ENCODE data around the gene ZBTB39.

Gene ZBTB39

DNA sequence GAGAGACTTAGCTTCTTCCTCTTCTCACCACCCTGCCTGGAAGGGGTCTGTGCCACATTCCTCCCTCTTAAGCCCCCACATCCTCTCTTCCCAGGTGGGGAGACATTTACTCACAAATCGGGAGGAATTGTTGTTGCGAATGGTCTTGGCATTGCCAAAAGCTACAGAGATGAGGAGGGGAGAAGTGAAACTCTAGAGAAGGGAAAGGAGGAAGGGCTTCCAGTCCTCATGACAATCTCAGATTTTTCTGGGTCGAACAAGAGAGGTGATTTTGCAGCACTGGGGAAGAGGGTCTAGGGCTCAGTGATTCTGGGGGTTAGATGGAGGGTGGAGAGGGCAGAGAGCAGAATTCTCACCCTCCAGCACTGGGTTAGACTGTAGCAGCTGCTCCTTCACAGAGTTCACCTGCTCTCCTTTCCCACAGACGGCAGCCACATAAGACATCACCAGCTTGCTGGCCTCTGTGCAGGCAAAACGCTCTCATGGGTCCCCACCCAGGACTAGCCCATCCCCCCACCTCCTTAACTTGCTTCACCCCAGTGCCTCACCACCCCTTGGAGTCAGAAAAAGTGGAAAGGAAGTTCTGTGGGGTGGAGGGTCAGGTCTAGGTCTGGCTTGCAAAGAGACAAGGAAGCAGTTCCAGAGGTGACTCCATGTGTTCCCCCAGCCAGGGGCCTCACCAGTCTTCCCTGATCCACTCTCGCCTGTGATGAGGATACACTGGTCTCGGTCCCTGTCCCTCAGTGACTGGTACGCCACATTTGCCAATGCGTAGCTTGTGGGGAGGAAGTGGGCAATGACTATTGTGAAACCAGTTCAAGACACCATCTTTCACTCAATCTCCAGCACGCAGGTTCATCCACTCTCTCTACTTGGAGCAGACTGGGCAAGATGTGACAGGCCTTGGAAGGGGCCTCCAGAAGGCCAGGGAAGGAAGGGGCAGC is 40.9 kb upstream of the ZBTB39 start:
- H3K27me3 ChIP-seq (ENCODE audit: control insufficient read depth, insufficient read depth, low read length, poor library complexity, severe bottlenecking): no peaks in the 10 kb centered on the region
- no peaks in the 10 kb centered on the region for H3K9me3 ChIP-seq (ENCODE audit: control insufficient read depth, low read length)
- H3K36me3 ChIP-seq (ENCODE audit: control insufficient read depth, insufficient read depth, low read length): no peaks in the 10 kb centered on the region
- no peak overlapping the region for H3K27ac ChIP-seq (ENCODE audit: insufficient read depth, low read depth, low read length, poor library complexity, severe bottlenecking)
- H3K4me3 ChIP-seq (ENCODE audit: insufficient read depth, low read depth, low read length): no peak overlapping the region
- WGBS, 2 experiments: 91 to 94% methylated on average over 10 of the region's 10 CpGs
- no peaks in the 10 kb centered on the region for H3K4me1 ChIP-seq (ENCODE audit: control insufficient read depth, insufficient read depth, low read length)

DNA sequence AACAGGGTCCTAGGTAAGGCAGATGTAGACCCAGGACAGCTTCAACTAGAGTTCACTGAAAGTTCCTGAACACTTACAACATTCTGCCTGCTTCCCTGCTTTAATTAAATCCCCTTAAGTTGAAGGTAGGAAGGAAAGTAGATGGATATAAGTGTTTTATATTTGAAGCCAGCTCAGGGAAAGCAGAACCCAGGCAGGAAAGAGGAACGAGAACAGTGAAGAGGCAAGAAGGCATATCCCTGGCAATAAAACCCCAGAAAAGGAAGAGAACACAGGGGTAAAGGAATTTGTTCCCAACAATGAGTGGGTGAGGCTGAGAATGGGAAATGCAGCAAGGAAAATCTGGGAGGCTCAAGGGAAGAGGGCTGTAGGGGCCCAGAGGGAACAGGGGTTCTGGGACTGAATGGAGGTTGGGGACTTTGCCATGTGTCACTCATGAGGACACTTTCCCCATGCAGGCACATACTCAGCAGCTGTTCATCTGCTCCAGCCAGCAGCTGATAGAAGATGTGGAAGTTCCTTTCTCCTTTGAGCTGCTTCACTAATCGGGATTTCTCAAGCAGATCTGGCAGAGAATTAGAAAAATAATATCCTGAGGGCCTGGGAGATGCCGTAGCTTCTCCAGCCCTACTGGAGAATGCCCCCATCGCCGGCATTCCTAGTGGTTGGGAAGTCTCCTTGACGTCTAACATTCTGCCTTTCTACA is 39.9 kb upstream of the ZBTB39 start:
- 85 to 93% methylated on average over 6 of the region's 6 CpGs for WGBS, 2 experiments
- no peaks in the 10 kb centered on the region for H3K9me3 ChIP-seq (ENCODE audit: control insufficient read depth, low read length)
- H3K4me1 ChIP-seq (ENCODE audit: control insufficient read depth, insufficient read depth, low read length): no peaks in the 10 kb centered on the region
- no peaks in the 10 kb centered on the region for H3K27me3 ChIP-seq (ENCODE audit: control insufficient read depth, insufficient read depth, low read length, poor library complexity, severe bottlenecking)
- no peak overlapping the region for H3K27ac ChIP-seq (ENCODE audit: insufficient read depth, low read depth, low read length, poor library complexity, severe bottlenecking)
- no peak overlapping the region for H3K4me3 ChIP-seq (ENCODE audit: insufficient read depth, low read depth, low read length)
- no peaks in the 10 kb centered on the region for H3K36me3 ChIP-seq (ENCODE audit: control insufficient read depth, insufficient read depth, low read length)

DNA sequence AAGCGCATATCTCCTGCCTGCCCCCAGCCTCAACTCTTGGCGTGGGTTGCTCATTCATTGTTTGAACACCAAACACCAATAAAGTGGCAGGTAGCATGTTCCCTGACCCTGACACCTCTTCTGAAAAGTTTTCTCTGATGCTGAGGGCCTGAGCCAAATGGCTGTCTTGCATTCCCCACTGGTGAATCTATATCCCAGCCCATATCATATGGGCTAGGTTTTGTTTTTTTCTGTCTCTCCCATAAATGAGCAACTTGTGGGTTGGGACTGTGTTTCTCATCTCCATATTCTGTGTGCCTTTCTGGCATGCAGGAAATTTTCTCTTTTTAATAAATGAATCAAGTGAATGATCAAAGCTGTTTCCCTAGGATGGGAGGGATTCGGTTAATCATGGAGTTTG is 38.5 kb upstream of the ZBTB39 start:
- H3K36me3 ChIP-seq (ENCODE audit: control insufficient read depth, insufficient read depth, low read length): no peaks in the 10 kb centered on the region
- no peaks in the 10 kb centered on the region for H3K4me1 ChIP-seq (ENCODE audit: control insufficient read depth, insufficient read depth, low read length)
- no peak overlapping the region for H3K27ac ChIP-seq (ENCODE audit: insufficient read depth, low read depth, low read length, poor library complexity, severe bottlenecking)
- no peaks in the 10 kb centered on the region for H3K9me3 ChIP-seq (ENCODE audit: control insufficient read depth, low read length)
- H3K27me3 ChIP-seq (ENCODE audit: control insufficient read depth, insufficient read depth, low read length, poor library complexity, severe bottlenecking): no peaks in the 10 kb centered on the region
- 88 to 90% methylated on average over 3 of the region's 3 CpGs for WGBS, 2 experiments
- H3K4me3 ChIP-seq (ENCODE audit: insufficient read depth, low read depth, low read length): no peak overlapping the region

DNA sequence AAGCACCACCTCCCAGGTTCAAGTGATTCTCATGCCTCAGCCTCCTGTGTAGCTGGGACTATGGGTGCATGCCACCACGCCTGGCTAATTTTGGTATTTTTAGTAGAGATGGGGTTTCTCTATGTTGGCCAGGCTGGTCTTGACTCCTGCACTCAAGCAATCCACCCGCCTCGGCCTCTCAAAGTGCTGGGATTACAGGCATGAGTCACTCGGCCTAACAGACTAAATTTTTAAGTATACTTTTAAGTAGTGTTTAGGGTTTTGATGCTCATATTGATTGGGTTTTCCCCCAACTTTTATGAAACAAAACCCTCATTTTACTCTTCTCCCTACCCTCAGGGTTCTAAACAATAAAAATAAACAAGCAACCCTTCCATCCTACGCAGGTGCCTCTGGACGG is 38.1 kb upstream of the ZBTB39 start:
- 93 to 96% methylated on average over 5 to 6 of the region's 6 CpGs for WGBS, 2 experiments
- Histone ChIP-seq H3K4me3 (ENCODE audit: insufficient read depth, low read depth, low read length) (no peak overlapping the region), H3K27me3 (ENCODE audit: control insufficient read depth, insufficient read depth, low read length, poor library complexity, severe bottlenecking) (no peaks in the 10 kb centered on the region), H3K36me3 (ENCODE audit: control insufficient read depth, insufficient read depth, low read length) (no peaks in the 10 kb centered on the region), H3K27ac (ENCODE audit: insufficient read depth, low read depth, low read length, poor library complexity, severe bottlenecking) (no peak overlapping the region), H3K4me1 (ENCODE audit: control insufficient read depth, insufficient read depth, low read length) (no peaks in the 10 kb centered on the region), H3K9me3 (ENCODE audit: control insufficient read depth, low read length) (no peaks in the 10 kb centered on the region)

DNA sequence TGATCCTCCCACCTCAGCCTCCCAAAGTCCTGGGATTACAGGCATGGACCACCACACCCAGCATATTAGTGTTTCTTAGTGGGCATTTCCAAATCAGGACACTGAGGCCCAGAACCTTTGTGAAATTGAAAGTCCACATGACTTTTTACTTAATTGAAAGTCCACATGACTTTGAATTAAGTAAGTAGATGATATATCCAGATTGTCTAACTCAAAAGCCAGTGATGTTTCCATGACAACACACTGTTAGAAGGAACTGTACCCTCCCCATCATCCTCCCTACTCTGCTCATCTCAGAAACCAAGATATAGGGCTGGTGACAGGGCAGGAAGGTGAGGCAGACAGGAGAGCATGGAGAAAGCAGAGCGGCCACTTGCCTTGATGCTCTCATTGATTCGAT is 36.3 kb upstream of the ZBTB39 start:
- WGBS, 2 experiments: 93 to 99% methylated on average over 2 of the region's 2 CpGs
- H3K36me3 ChIP-seq (ENCODE audit: control insufficient read depth, insufficient read depth, low read length): no peaks in the 10 kb centered on the region

DNA sequence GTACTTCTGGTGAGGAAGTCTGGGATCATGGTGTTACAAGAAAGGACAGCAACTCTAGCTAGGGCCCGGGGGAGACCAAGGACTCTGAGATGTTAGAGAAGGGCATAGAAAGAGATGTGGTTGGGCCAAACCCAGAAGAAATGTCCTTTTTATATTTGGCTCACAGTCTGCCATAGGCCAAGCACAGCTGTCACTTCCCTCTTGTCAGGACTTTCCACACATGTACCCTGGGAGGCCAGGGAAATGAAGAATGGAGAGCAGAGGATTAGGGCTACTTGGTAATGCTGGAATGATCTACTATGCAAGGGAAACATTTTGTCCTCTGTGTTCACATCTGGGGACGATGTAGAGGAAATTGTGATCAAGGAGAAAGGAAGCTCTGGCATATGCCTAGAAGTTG is 34.4 kb upstream of the ZBTB39 start:
- Histone ChIP-seq H3K27me3 (ENCODE audit: control insufficient read depth, insufficient read depth, low read length, poor library complexity, severe bottlenecking) (no peaks in the 10 kb centered on the region), H3K4me3 (ENCODE audit: insufficient read depth, low read depth, low read length) (no peak overlapping the region), H3K4me1 (ENCODE audit: control insufficient read depth, insufficient read depth, low read length) (no peaks in the 10 kb centered on the region), H3K9me3 (ENCODE audit: control insufficient read depth, low read length) (no peaks in the 10 kb centered on the region), H3K36me3 (ENCODE audit: control insufficient read depth, insufficient read depth, low read length) (no peaks in the 10 kb centered on the region), H3K27ac (ENCODE audit: insufficient read depth, low read depth, low read length, poor library complexity, severe bottlenecking) (no peak overlapping the region)
- WGBS, 2 experiments: 80 to 87% methylated on average over 2 of the region's 2 CpGs

More for the DNA sequence above, 36.3 kb upstream of the ZBTB39 start:
- no peaks in the 10 kb centered on the region for H3K4me1 ChIP-seq (ENCODE audit: control insufficient read depth, insufficient read depth, low read length)
- no peak overlapping the region for H3K27ac ChIP-seq (ENCODE audit: insufficient read depth, low read depth, low read length, poor library complexity, severe bottlenecking)
- no peak overlapping the region for H3K4me3 ChIP-seq (ENCODE audit: insufficient read depth, low read depth, low read length)
- no peaks in the 10 kb centered on the region for H3K9me3 ChIP-seq (ENCODE audit: control insufficient read depth, low read length)
- no peaks in the 10 kb centered on the region for H3K27me3 ChIP-seq (ENCODE audit: control insufficient read depth, insufficient read depth, low read length, poor library complexity, severe bottlenecking)

DNA sequence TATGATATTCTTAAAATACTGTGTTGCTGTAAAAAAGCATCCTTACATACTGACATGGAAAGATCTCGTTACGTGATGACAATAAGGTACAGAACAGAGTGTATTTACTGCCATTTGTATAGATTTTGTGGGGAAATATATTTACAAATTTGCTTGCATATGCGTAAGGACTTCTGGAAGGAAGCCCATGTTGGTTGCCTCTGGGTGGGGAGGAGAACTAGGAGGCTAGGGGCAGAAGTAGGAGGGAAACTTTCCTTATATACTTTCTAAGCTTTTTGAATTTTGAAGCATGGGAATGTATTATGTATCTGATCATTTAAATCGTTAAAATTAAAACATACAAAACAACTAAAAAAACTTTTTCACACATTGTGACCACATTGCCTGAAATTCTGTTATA is 33.9 kb upstream of the ZBTB39 start:
- H3K36me3 ChIP-seq (ENCODE audit: control insufficient read depth, insufficient read depth, low read length): no peaks in the 10 kb centered on the region
- H3K27me3 ChIP-seq (ENCODE audit: control insufficient read depth, insufficient read depth, low read length, poor library complexity, severe bottlenecking): no peaks in the 10 kb centered on the region
- no peak overlapping the region for H3K4me3 ChIP-seq (ENCODE audit: insufficient read depth, low read depth, low read length)
- 91 to 100% methylated on average over 3 to 4 of the region's 4 CpGs for WGBS, 2 experiments
- H3K4me1 ChIP-seq (ENCODE audit: control insufficient read depth, insufficient read depth, low read length): no peaks in the 10 kb centered on the region
- no peaks in the 10 kb centered on the region for H3K9me3 ChIP-seq (ENCODE audit: control insufficient read depth, low read length)
- no peak overlapping the region for H3K27ac ChIP-seq (ENCODE audit: insufficient read depth, low read depth, low read length, poor library complexity, severe bottlenecking)

DNA sequence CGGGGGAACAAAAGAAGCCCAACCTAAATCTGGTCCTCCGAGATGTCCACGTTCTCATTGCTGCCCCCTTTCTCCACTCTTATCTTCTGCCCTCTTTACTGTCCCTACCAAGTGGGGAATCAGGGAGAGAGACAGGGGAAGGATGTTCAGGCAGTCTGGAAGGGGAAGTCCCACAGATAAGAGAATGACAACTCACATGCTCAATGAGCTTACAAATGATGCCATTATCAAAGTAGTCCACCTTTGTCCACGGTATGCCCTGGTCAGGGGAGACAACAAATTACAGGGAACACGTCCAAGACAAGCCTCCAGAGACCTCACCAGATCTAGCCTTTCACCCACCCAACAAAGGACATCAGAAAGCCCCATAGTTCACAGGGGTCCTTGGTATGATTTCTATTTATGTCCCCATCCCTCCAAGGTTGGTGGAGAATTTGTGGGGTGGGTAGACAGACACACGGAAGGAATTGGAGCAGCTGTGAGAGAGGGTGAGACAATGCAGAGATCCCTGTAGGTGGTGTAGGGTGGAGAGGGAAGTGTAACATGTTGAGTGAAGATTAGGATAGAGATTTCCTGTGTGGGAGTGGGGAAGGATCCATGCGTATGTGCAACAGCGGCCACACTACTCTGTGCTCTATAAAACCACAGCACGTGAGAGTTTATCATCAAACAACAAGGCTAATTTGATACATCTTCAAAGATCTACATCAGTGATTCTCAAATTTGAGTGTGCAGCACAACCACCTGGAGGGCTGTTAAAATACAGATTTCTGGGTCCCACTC is 32.9 kb upstream of the ZBTB39 start:
- 87 to 93% methylated on average over 9 of the region's 9 CpGs for WGBS, 2 experiments
- Histone ChIP-seq H3K36me3 (ENCODE audit: control insufficient read depth, insufficient read depth, low read length) (no peaks in the 10 kb centered on the region), H3K4me3 (ENCODE audit: insufficient read depth, low read depth, low read length) (no peak overlapping the region), H3K9me3 (ENCODE audit: control insufficient read depth, low read length) (no peaks in the 10 kb centered on the region), H3K4me1 (ENCODE audit: control insufficient read depth, insufficient read depth, low read length) (no peaks in the 10 kb centered on the region), H3K27ac (ENCODE audit: insufficient read depth, low read depth, low read length, poor library complexity, severe bottlenecking) (no peak overlapping the region), H3K27me3 (ENCODE audit: control insufficient read depth, insufficient read depth, low read length, poor library complexity, severe bottlenecking) (no peaks in the 10 kb centered on the region)

DNA sequence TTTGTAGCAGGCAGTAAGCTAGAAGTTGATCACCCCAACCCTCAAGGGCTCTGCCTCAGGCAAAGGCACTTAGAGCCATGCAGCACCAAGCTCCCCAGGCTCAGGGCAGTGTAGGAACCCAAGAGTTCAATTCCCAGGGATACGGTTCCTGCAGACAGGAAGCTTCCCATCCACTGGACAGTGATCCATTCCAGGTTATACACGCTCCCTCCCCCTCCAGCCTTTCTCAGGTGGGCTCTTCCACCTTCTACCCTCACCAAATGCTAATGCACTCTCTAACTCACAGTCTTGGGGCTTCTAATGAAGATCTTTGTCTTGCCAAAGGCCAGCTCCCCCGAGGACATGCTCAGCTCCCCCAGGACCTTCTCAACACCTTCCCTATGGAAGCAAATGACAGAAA is 30.9 kb upstream of the ZBTB39 start:
- Histone ChIP-seq H3K36me3 (ENCODE audit: control insufficient read depth, insufficient read depth, low read length) (no peaks in the 10 kb centered on the region), H3K4me1 (ENCODE audit: control insufficient read depth, insufficient read depth, low read length) (no peaks in the 10 kb centered on the region), H3K9me3 (ENCODE audit: control insufficient read depth, low read length) (no peaks in the 10 kb centered on the region), H3K27me3 (ENCODE audit: control insufficient read depth, insufficient read depth, low read length, poor library complexity, severe bottlenecking) (no peaks in the 10 kb centered on the region), H3K27ac (ENCODE audit: insufficient read depth, low read depth, low read length, poor library complexity, severe bottlenecking) (no peak overlapping the region), H3K4me3 (ENCODE audit: insufficient read depth, low read depth, low read length) (no peak overlapping the region)
- 79% methylated on average over 3 of the region's 3 CpGs for WGBS, 2 experiments

DNA sequence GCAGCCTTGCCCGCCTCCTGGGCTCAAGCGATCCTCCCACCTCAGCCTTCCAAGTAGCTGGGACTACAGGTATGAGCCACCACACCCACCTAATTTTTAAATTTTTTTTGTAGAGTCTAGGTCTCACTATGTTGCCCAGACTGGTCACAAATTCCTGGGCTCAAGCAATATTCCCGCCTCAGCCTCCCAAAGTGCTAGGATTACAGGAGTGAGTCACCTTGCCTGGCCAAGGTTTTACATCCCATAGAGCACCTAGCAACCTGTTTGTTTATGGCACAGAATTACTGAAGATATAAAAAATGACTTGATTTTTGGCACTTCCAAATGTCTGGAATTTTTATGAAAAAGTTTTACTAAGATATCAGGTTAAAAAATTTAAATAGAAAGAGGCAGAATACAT is 27.1 kb upstream of the ZBTB39 start:
- H3K36me3 ChIP-seq (ENCODE audit: control insufficient read depth, insufficient read depth, low read length): no peaks in the 10 kb centered on the region
- no peaks in the 10 kb centered on the region for H3K27me3 ChIP-seq (ENCODE audit: control insufficient read depth, insufficient read depth, low read length, poor library complexity, severe bottlenecking)
- WGBS, 2 experiments: 88 to 92% methylated on average over 3 of the region's 3 CpGs
- no peaks in the 10 kb centered on the region for H3K9me3 ChIP-seq (ENCODE audit: control insufficient read depth, low read length)
- no peak overlapping the region for H3K4me3 ChIP-seq (ENCODE audit: insufficient read depth, low read depth, low read length)
- H3K4me1 ChIP-seq (ENCODE audit: control insufficient read depth, insufficient read depth, low read length): no peaks in the 10 kb centered on the region
- H3K27ac ChIP-seq (ENCODE audit: insufficient read depth, low read depth, low read length, poor library complexity, severe bottlenecking): no peak overlapping the region
